IPS-NIHi11 (cell line): ENCODE results near the gene IDH2.
A peak's percentile ranks its signal among the peaks of the same experiment; 100 is the strongest.
"Not testable (repeated sequence)": the region's sequence is repeated elsewhere in the genome, so short reads cannot be mapped to it uniquely, and the experiment has no call there.

Experiments
- DNase-seq: peaks from one replicate; pipeline ENCODE4 v3.0.0; 2012; ENCODE audit warnings: mixed read lengths, low spot score

IDH2 gene

GRCh38 chr15:90084876-90085423, 17.3 kb downstream of the IDH2 start:
- no peak for DNase-seq

- no peak for DNase-seq
Observed at GRCh38 chr15:90083954-90084607, 18.2 kb downstream of the IDH2 start.

GRCh38 chr15:90083419-90083818, 18.8 kb downstream of the IDH2 start:
- DNase-seq = no peak

GRCh38 chr15:90082140-90082715, 20.0 kb downstream of the IDH2 start:
- peak; percentile 53 for DNase-seq

- DNase-seq = no peak
Observed at GRCh38 chr15:90080818-90081393, 21.4 kb downstream of the IDH2 start.

GRCh38 chr15:90080458-90080755, 21.9 kb downstream of the IDH2 start:
- no peak for DNase-seq

GRCh38 chr15:90079619-90080457, 22.4 kb downstream of the IDH2 start:
- no peak for DNase-seq

- no peak for DNase-seq
Observed at GRCh38 chr15:90078965-90079364, 23.3 kb downstream of the IDH2 start.

GRCh38 chr15:90076716-90077115, 25.6 kb downstream of the IDH2 start:
- no peak for DNase-seq

- DNase-seq = peak; percentile 45
Observed at GRCh38 chr15:90075420-90076289, 26.6 kb downstream of the IDH2 start.

GRCh38 chr15:90074916-90075315, 27.4 kb downstream of the IDH2 start:
- DNase-seq = no peak

- DNase-seq = no peak
Observed at GRCh38 chr15:90074023-90074422, 28.2 kb downstream of the IDH2 start.

- DNase-seq = no peak
Observed at GRCh38 chr15:90072978-90073640, 29.2 kb downstream of the IDH2 start.

- DNase-seq = peak; percentile 56
Observed at GRCh38 chr15:90071220-90071807, 31.0 kb downstream of the IDH2 start.

- not testable (repeated sequence) for DNase-seq
Observed at GRCh38 chr15:90070623-90071022, 31.6 kb downstream of the IDH2 start.

- no peak for DNase-seq
Observed at GRCh38 chr15:90067953-90068606, 34.2 kb downstream of the IDH2 start.

GRCh38 chr15:90067181-90067952, 34.9 kb downstream of the IDH2 start:
- no peak for DNase-seq

GRCh38 chr15:90065682-90066049, 36.6 kb downstream of the IDH2 start:
- no peak for DNase-seq

- DNase-seq = peak; percentile 48
Observed at GRCh38 chr15:90064911-90065681, 37.2 kb downstream of the IDH2 start.
